Neutrophil (primary cell): ENCODE data around the gene TDO2.

Experiments used
- H3K27ac ChIP-seq: fragments of 200-600 bp; sonication (generic); 2 replicates; pipeline ENCODE4 v1.5.1; 2016; ENCODE audit warnings: mild to moderate bottlenecking, moderate library complexity
- H3K27me3 ChIP-seq: fragments of 200-600 bp; sonication (generic); 2 replicates; pipeline ENCODE4 v1.6.0; 2016; ENCODE audit warnings: mild to moderate bottlenecking
- H3K36me3 ChIP-seq: fragments of 200-600 bp; sonication (generic); 2 replicates; pipeline ENCODE4 v1.5.1; 2017
- H3K4me1 ChIP-seq, 2 experiments: fragments of 200-600 bp in 1 of 2; sonication (generic) in 1 of 2; 1 replicate in 1 of 2; 2 replicates in 1 of 2; pipeline versions ENCODE4 v1.5.1 to v1.6.1; 2013 to 2016; ENCODE audit warnings: low read depth in 1 of 2, low read length in 1 of 2, mild to moderate bottlenecking in 1 of 2, moderate library complexity in 1 of 2; ENCODE audit not compliant: control insufficient read depth in 1 of 2, insufficient read depth in 1 of 2
- H3K4me3 ChIP-seq, 2 experiments: fragments of 200-600 bp in 1 of 2; sonication (generic) in 1 of 2; 1 replicate in 1 of 2; 2 replicates in 1 of 2; pipeline ENCODE4 v1.5.1; 2013 to 2016; ENCODE audit warnings: low read depth in 1 of 2, low read length in 1 of 2, mild to moderate bottlenecking in 1 of 2, moderate library complexity in 1 of 2
- H3K9me3 ChIP-seq: fragments of 200-600 bp; sonication (generic); 2 replicates; pipeline ENCODE4 v1.5.1; 2016
- TF ChIP-seq, protein P1 (sequence below): fragments of 200-600 bp; sonication (generic); IDR thresholded peaks from 2 replicates; pipeline ENCODE4 v1.5.1; 2016; ENCODE audit warnings: antibody characterized with exemption

Gene TDO2

GRCh38 chr4:155954118-155954685 lies 50.7 kb downstream of the TDO2 start:
- no peaks in the 10 kb centered on the region for H3K36me3 ChIP-seq
- H3K9me3 ChIP-seq: no peaks in the 10 kb centered on the region
- peaks cover 0 to 3% of the 10 kb centered on the region in 2 experiments for H3K4me1 ChIP-seq
- H3K27me3 ChIP-seq: peaks cover 7% of the 10 kb centered on the region
- no peak overlapping the region for H3K27ac ChIP-seq
- H3K4me3 ChIP-seq: peak overlapping the region; percentile 62 to 67
- TF ChIP-seq, protein P1, sequence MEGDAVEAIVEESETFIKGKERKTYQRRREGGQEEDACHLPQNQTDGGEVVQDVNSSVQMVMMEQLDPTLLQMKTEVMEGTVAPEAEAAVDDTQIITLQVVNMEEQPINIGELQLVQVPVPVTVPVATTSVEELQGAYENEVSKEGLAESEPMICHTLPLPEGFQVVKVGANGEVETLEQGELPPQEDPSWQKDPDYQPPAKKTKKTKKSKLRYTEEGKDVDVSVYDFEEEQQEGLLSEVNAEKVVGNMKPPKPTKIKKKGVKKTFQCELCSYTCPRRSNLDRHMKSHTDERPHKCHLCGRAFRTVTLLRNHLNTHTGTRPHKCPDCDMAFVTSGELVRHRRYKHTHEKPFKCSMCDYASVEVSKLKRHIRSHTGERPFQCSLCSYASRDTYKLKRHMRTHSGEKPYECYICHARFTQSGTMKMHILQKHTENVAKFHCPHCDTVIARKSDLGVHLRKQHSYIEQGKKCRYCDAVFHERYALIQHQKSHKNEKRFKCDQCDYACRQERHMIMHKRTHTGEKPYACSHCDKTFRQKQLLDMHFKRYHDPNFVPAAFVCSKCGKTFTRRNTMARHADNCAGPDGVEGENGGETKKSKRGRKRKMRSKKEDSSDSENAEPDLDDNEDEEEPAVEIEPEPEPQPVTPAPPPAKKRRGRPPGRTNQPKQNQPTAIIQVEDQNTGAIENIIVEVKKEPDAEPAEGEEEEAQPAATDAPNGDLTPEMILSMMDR: no peak

DNA sequence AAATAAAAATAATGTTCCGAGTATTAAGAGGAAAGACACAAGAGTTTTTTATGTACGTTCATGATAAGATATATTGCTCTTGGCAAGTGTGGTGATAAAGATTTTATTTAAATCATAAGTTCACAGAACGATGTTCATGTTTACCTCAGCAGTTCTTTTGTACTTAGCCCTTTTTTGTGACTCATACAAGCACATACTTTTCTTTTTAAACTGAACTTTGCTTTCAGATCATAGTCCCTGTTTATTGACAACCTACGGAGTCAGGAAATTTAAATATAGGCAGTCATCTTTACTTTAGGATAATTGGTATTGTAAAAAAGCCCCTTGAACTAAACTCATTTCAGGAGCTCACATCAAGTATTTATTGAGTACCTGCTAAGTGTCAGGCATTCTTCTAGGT lies 51.4 kb downstream of the TDO2 start:
- Histone ChIP-seq H3K27ac (no peak overlapping the region), H3K4me3 (no peak overlapping the region), H3K36me3 (no peaks in the 10 kb centered on the region), H3K27me3 (peaks cover 7% of the 10 kb centered on the region), H3K4me1 (peaks cover 0 to 3% of the 10 kb centered on the region in 2 experiments), H3K9me3 (no peaks in the 10 kb centered on the region)
- TF ChIP-seq, protein P1: no peak

DNA sequence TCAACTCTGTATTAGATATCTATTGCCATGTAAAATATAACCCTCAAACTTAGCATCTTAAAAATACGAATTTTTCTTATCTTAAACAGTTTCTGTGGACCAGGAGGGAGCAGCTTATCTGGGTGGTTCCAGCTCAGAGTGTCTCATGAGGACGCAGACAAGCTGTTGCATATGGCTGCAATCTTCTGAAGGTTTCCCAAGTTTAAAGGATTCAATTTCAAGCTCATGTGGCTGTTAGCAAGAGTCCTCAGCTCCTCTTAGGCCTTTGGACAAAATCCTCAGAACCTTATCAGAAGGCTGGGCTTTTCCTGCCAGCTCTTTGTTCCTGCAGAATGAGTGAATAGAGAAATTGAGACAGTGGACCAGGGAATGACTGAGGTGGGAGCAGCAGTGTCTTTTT lies 53.0 kb downstream of the TDO2 start:
- H3K4me3 ChIP-seq: no peak overlapping the region
- no peaks in the 10 kb centered on the region for H3K9me3 ChIP-seq
- H3K4me1 ChIP-seq: peaks cover 0 to 3% of the 10 kb centered on the region in 2 experiments
- TF ChIP-seq, protein P1: no peak
- no peak overlapping the region for H3K27ac ChIP-seq
- no peaks in the 10 kb centered on the region for H3K36me3 ChIP-seq
- peaks cover 7% of the 10 kb centered on the region for H3K27me3 ChIP-seq

- Histone ChIP-seq H3K36me3 (no peaks in the 10 kb centered on the region), H3K4me3 (no peak overlapping the region), H3K27ac (no peak overlapping the region), H3K27me3 (peaks cover 7% of the 10 kb centered on the region), H3K4me1 (no peaks in the 10 kb centered on the region), H3K9me3 (no peaks in the 10 kb centered on the region)
- TF ChIP-seq, protein P1: no peak
Measured at GRCh38 chr4:155959417-155959816, 55.9 kb downstream of the TDO2 start.

GRCh38 chr4:155960522-155960921 lies 57.0 kb downstream of the TDO2 start:
- Histone ChIP-seq H3K4me3 (no peak overlapping the region), H3K4me1 (no peaks in the 10 kb centered on the region), H3K27me3 (peaks cover 3% of the 10 kb centered on the region), H3K9me3 (no peaks in the 10 kb centered on the region), H3K36me3 (no peaks in the 10 kb centered on the region), H3K27ac (no peak overlapping the region)
- TF ChIP-seq, protein P1: no peak

- Histone ChIP-seq H3K27ac (no peak overlapping the region), H3K36me3 (no peaks in the 10 kb centered on the region), H3K9me3 (no peaks in the 10 kb centered on the region), H3K27me3 (no peaks in the 10 kb centered on the region), H3K4me3 (no peak overlapping the region), H3K4me1 (no peaks in the 10 kb centered on the region)
- TF ChIP-seq, protein P1: no peak
Measured at GRCh38 chr4:155961575-155961974, 58.1 kb downstream of the TDO2 start.
